B cell (primary cell): Measurements from ENCODE around the gene CNTNAP2. TPM values are rescaled to one million over a fixed set of nuclear protein-coding genes. Genes with fewer than 3 reads are reported as not detected.

ENCODE experiments used
- ATAC-seq: fragments of 200-7000 bp; cut with Tn5 transposase; one replicate; pipeline ENCODE4 v1.10.0; 2021; ENCODE audit warnings: low read depth, mild to moderate bottlenecking, moderate number of reproducible peaks, moderate library complexity
- CTCF ChIA-PET: fragments of 350-600 bp; sonication (Branson Sonifier 250); formaldehyde crosslinking; loops from one replicate; lab custom pipeline; 2021; ENCODE audit warnings: antibody characterized with exemption, inconsistent platforms; lab: Charles Lee
- POLR2A ChIA-PET: fragments of 350-600 bp; sonication (Branson Sonifier 250); formaldehyde crosslinking; loops from one replicate; lab custom pipeline; 2021; ENCODE audit warnings: antibody characterized with exemption; lab: Charles Lee
- DNase-seq: peaks from one replicate; pipeline ENCODE4 v3.0.0; 2013
- H2AFZ ChIP-seq: 2 replicates; pipeline ENCODE4 v1.6.1; 2012; ENCODE audit warnings: mild to moderate bottlenecking, low read depth, low read length; ENCODE audit not compliant: insufficient read depth, poor library complexity, severe bottlenecking
- H3K27ac ChIP-seq, 2 donors: 1 replicate in 1 of 2; 2 replicates in 1 of 2; pipeline ENCODE4 v1.5.1; 2012 to 2013; ENCODE audit warnings: low read length in 2 of 2, mild to moderate bottlenecking in 2 of 2, moderate library complexity in 1 of 2
- H3K27me3 ChIP-seq, 4 experiments: fragments of 200-600 bp in 1 of 4; sonication (generic) in 1 of 4; replicated peaks in 1 of 4; 1 replicate in 2 of 4; 2 replicates in 2 of 4; pipeline versions ENCODE4 v1.6.1 to v1.7.0; 2013 to 2016; ENCODE audit warnings: low read length in 3 of 4, mild to moderate bottlenecking in 2 of 4, mixed read lengths in 1 of 4, moderate library complexity in 1 of 4; ENCODE audit not compliant: insufficient read depth in 4 of 4, control insufficient read depth in 3 of 4; ENCODE audit errors: control extremely low read depth in 1 of 4
- H3K36me3 ChIP-seq, 2 experiments: replicated peaks in 1 of 2; 1 replicate in 1 of 2; 2 replicates in 1 of 2; pipeline versions ENCODE4 v1.6.1 to v1.7.1; 2013; ENCODE audit warnings: low read length in 1 of 2; ENCODE audit not compliant: insufficient read depth in 2 of 2, control insufficient read depth in 1 of 2; ENCODE audit errors: control extremely low read depth in 1 of 2, extremely low read depth in 1 of 2
- H3K4me1 ChIP-seq, 2 donors: fragments of 200-600 bp in 1 of 2; sonication (generic) in 1 of 2; 1 replicate in 1 of 2; 2 replicates in 1 of 2; pipeline versions ENCODE4 v1.5.1 to v1.6.1; 2013 to 2017; ENCODE audit warnings: low read length in 2 of 2; ENCODE audit not compliant: control insufficient read depth in 2 of 2, insufficient read depth in 2 of 2
- H3K4me2 ChIP-seq: replicated peaks from 2 replicates; pipeline ENCODE3; 2012; ENCODE audit warnings: mild to moderate bottlenecking, low read depth, low read length; ENCODE audit not compliant: poor library complexity, severe bottlenecking
- H3K4me3 ChIP-seq, 5 experiments: fragments of 200-600 bp in 1 of 5; sonication (generic) in 1 of 5; 1 replicate in 3 of 5; 2 replicates in 2 of 5; pipeline versions ENCODE4 v1.5.1 to v1.7.0; 2011 to 2016; ENCODE audit warnings: low read length in 4 of 5, mild to moderate bottlenecking in 4 of 5, low read depth in 2 of 5, control low read depth in 1 of 5, moderate library complexity in 1 of 5; ENCODE audit not compliant: insufficient read depth in 1 of 5; ENCODE audit errors: control extremely low read depth in 1 of 5, extremely low read depth in 1 of 5
- H3K79me2 ChIP-seq: fragments of 200-600 bp; sonication (generic); one replicate; pipeline ENCODE4 v1.6.0; 2016; ENCODE audit warnings: low read length; ENCODE audit not compliant: control insufficient read depth, insufficient read depth
- H3K9ac ChIP-seq: fragments of 200-600 bp; sonication (generic); 2 replicates; pipeline ENCODE4 v1.6.1; 2017; ENCODE audit warnings: mild to moderate bottlenecking, low read length, moderate library complexity
- H3K9me3 ChIP-seq, 3 donors: one replicate each; pipeline versions ENCODE4 v1.6.1 to v1.7.1; 2013; ENCODE audit warnings: low read length in 2 of 3; ENCODE audit not compliant: control insufficient read depth in 2 of 3, insufficient read depth in 1 of 3; ENCODE audit errors: control extremely low read depth in 1 of 3
- H4K20me1 ChIP-seq: 2 replicates; pipeline ENCODE4 v1.6.0; 2012; ENCODE audit warnings: mild to moderate bottlenecking, low read length; ENCODE audit not compliant: insufficient read depth, control insufficient read depth, poor library complexity, severe bottlenecking
- H3K27ac Mint-ChIP-seq: one replicate; pipeline ENCODE4 v1.8.0; 2021; ENCODE audit warnings: mixed read lengths
- H3K27me3 Mint-ChIP-seq: one replicate; pipeline ENCODE4 v1.8.0; 2021; ENCODE audit warnings: mixed read lengths
- H3K4me1 Mint-ChIP-seq: one replicate; pipeline ENCODE4 v1.8.0; 2021; ENCODE audit warnings: mixed read lengths
- H3K4me3 Mint-ChIP-seq: one replicate; pipeline ENCODE4 v1.8.0; 2021; ENCODE audit warnings: mixed read lengths
- H3K9me3 Mint-ChIP-seq: one replicate; pipeline ENCODE4 v1.8.0; 2022; ENCODE audit warnings: mixed read lengths; ENCODE audit not compliant: insufficient read depth
- CTCF ChIP-seq: fragments of 200-600 bp; IDR thresholded peaks from one replicate; pipeline ENCODE4 v1.8.0; 2022; ENCODE audit warnings: antibody characterized with exemption, mild to moderate bottlenecking
- EZH2 ChIP-seq: IDR thresholded peaks from 2 replicates; pipeline ENCODE4 v1.6.1; 2012; ENCODE audit warnings: borderline replicate concordance, low read depth, mild to moderate bottlenecking, moderate library complexity, low read length; ENCODE audit not compliant: insufficient read depth, poor library complexity, severe bottlenecking
- WGBS: methylation state at CpG from one replicate; pipeline ENCODE4 v1.1.5; 2013; ENCODE audit warnings: missing lambda C conversion rate; ENCODE audit not compliant: insufficient coverage; 5-methylcytosine and 5-hydroxymethylcytosine counted together
- intact Hi-C: fragments of 100-400 bp; cut with micrococcal nuclease; formaldehyde crosslinking; loops from one replicate; pipeline ENCODE4 v1.10.0; 2022
- polyA plus RNA-seq: library from polyadenylated mRNA; depleted of rRNA; stranded (reverse); fragments of >200 nt; gene quantifications from 2 replicates; pipeline ENCODE4 v1.2.3, GENCODE V29; 2012
- total RNA-seq, 2 donors: library from RNA; stranded (reverse); fragments of 120-200 nt in 1 of 2; gene quantifications; 1 replicate in 1 of 2; 2 replicates in 1 of 2; pipeline versions ENCODE4 v1.2.3 to v1.2.4, GENCODE V29; 2013 to 2022

CNTNAP2 gene
- total and polyA plus RNA-seq, 2 donors (not counting 1 experiment from before 2014, with no cell fraction given), result 7.4 to 16.6 TPM

GRCh38 chr7:147586526-147586925, 1469.9 kb downstream of the CNTNAP2 start:
- DNase-seq, result no peak
- intact Hi-C loops, result no loop called here
- WGBS, result no CpG with 5 or more reads among the region's 1 CpG
- no peak overlapping the region for H3K4me3 ChIP-seq
- H3K27ac ChIP-seq, result no peak overlapping the region
- H3K9me3 Mint-ChIP-seq, result peaks cover under 1% of the 10 kb centered on the region
- no peak for ATAC-seq
- no peaks in the 10 kb centered on the region for H3K27me3 ChIP-seq
- no peak overlapping the region for H3K4me2 ChIP-seq
- no peaks in the 10 kb centered on the region for H3K4me1 ChIP-seq
- H3K27me3 Mint-ChIP-seq, result no peaks in the 10 kb centered on the region
- no peak overlapping the region for H2AFZ ChIP-seq
- no peaks in the 10 kb centered on the region for H3K79me2 ChIP-seq
- no peak overlapping the region for H3K4me3 Mint-ChIP-seq
- POLR2A ChIA-PET, result no interaction called here
- CTCF ChIA-PET, result no interaction called here
- no peaks in the 10 kb centered on the region for H3K36me3 ChIP-seq
- no peaks in the 10 kb centered on the region for H3K4me1 Mint-ChIP-seq
- H3K9ac ChIP-seq, result no peak overlapping the region
- H4K20me1 ChIP-seq, result no peaks in the 10 kb centered on the region
- H3K9me3 ChIP-seq, result no peaks in the 10 kb centered on the region
- no peak for TF ChIP-seq CTCF
- no peak for TF ChIP-seq EZH2
- H3K27ac Mint-ChIP-seq, result no peak overlapping the region

- no peak overlapping the region for H3K4me2 ChIP-seq
- no peaks in the 10 kb centered on the region for H3K27me3 Mint-ChIP-seq
- no peak overlapping the region for H3K9ac ChIP-seq
- CTCF ChIA-PET, result no interaction called here
- H3K27ac Mint-ChIP-seq, result no peak overlapping the region
- intact Hi-C loops, result no loop called here
- no peak overlapping the region for H3K4me3 Mint-ChIP-seq
- no peak for ATAC-seq
- no peaks in the 10 kb centered on the region for H3K36me3 ChIP-seq
- no peaks in the 10 kb centered on the region for H3K27me3 ChIP-seq
- POLR2A ChIA-PET, result no interaction called here
- DNase-seq, result no peak
- H3K9me3 ChIP-seq, result peaks cover 0 to 4% (median 0%) of the 10 kb centered on the region in 3 donors
- H4K20me1 ChIP-seq, result no peaks in the 10 kb centered on the region
- peaks cover 6% of the 10 kb centered on the region for H3K9me3 Mint-ChIP-seq
- TF ChIP-seq EZH2, result no peak
- no peak for TF ChIP-seq CTCF
- WGBS, result no CpG with 5 or more reads among the region's 2 CpGs
- H2AFZ ChIP-seq, result no peak overlapping the region
- H3K79me2 ChIP-seq, result no peaks in the 10 kb centered on the region
- no peak overlapping the region for H3K4me3 ChIP-seq
- no peaks in the 10 kb centered on the region for H3K4me1 Mint-ChIP-seq
- no peak overlapping the region for H3K27ac ChIP-seq
- no peaks in the 10 kb centered on the region for H3K4me1 ChIP-seq
Measured at GRCh38 chr7:147593271-147594057, 1476.9 kb downstream of the CNTNAP2 start.
